NCI-H187 (cell line): ENCODE measurements around the gene EPB41.
"Not testable (repeated sequence)": the region's sequence is repeated elsewhere in the genome, so short reads cannot be mapped to it uniquely, and the experiment has no call there.

Experiments
- DNase-seq, 2 experiments: peaks; one replicate each; lab custom pipeline; 2025; lab: John Stamatoyannopoulos, UW

Gene EPB41

DNA sequence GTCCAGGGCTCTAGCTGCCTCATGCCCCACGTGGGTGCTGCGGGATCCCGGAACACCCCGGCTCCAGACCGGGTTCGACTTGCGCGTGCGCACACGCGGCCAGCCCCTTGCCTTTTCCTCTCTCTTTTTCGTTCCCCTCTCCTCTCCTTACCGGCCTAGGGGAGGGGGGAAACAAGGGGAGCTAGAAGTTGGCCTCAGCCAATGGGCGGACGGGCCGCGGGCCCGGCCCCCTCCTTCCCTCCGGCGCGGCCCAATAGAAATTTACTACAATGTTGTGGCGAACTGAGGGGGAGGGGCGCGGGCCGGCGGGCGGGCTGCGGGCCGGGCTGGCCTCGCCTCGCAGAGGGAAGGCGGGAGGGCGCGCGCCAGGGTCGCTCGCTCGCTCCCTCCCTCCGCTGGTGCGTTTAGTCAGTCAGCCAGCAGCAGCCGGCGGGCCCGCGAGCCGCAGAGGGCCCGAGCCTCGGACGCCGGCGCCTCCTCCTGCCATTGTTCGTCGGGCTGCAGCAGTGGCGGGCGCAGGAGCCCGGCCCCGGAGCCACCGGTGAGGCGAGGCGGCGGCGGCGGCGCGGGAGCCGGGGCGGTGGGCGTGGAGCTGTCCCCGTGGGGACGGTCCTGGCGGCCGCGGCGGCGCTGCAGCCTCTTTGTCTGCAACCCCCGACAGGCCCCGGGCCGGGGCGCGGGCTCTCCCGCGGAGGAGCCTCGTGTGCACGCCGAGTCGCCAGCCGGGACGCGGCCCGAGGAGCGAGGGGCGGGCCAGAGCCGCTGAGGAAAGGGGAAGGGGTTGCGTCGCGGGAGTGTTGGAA, at the start of gene EPB41:
TSS of gene EPB41 (plus strand) at position 342 of the 803 bp plus-strand sequence. CDS start 72,869 bp downstream, outside the sequence.
- peak; percentile 86 to 91 for DNase-seq

DNA sequence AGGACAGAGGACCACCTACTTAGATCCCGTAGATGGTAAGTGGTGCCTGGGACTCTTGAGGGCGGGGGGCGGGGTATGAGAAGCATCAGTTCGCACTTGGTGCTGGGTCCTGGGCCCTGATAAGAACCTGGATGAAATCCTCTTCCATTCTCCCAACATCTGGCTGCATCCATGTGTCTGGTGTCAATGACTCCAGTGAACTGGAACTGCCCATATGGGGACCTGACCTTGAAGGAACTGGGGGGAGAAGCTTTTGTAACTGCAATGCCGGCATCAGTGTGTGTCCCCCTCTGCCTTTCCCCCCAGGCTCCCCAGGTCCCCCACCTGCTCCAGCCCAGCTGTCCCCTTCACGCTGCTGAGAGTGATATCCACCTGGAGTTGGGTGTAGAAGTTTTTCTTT, 49.7 kb upstream of the EPB41 start:
- DNase-seq = no peak

DNA sequence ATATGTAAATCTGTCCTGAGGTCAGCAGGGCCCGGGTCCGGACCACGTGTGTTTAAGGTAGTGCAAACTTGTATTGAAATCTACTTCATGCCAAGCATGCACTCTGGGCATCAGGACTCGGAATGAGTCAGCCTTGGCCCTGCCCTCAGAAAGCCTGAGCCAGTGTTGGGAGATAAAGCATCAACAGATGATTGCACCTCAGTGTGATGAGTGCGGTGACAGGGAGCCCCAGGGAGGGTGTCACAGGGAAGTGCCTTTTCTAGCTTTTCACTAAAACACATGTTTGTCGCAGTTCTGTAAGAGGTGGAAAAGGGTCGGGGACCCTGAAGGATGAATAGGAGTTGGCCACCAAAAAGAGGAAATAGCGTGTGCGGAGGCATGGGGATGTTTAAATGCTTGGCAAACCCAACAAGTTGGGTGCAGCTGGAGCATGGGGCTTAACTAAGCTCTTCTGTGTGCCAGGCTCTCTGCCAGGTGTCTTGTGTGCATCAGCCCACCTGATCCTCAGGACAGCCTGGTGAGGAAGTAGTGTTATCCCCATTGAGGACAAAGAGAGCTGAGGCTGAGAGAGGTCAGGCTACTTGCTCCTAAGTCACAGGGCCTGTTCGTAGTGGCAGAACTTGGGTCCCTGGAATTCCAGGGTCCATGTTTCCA, 48.2 kb upstream of the EPB41 start:
- no peak for DNase-seq

DNA sequence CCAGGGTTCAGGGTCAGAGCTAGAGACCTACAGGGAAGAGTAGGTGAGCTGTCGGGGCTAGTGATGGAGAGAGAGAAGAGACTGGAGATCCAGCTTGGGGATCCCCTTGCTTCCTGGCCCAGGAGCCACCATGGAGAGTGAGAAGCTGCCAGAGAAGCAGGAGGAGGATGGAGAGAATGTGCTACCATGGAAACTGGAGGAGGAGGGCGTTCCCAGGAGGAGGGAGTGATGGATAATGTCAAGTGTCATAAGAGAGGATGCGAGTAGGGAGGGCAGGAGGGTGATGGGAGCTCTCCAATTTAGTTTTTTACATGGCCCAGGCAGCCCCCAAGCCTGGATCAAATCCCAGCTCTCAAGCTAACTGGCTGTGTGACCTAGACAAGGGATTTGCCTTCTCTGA, 46.5 kb upstream of the EPB41 start:
- DNase-seq = no peak

DNA sequence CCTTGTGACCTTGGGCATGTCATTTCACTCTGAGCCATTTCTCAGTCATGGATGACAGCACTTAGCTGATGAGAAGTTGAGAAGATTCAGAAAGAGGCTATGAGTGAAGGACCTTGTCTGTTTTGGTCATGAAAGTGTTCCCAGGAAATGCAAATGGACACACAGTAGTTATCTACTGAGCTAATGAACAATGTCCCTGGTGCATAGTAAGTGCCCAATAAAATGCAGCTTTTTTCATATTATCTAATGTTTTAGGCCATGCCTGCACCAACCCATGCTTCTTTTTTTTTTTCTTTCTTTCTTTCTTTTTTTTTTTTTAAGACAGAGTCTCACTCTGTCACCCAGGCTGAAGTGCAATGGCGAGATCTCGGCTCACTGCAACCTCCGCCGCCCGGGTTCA, 44.4 kb upstream of the EPB41 start:
- DNase-seq = no peak

DNA sequence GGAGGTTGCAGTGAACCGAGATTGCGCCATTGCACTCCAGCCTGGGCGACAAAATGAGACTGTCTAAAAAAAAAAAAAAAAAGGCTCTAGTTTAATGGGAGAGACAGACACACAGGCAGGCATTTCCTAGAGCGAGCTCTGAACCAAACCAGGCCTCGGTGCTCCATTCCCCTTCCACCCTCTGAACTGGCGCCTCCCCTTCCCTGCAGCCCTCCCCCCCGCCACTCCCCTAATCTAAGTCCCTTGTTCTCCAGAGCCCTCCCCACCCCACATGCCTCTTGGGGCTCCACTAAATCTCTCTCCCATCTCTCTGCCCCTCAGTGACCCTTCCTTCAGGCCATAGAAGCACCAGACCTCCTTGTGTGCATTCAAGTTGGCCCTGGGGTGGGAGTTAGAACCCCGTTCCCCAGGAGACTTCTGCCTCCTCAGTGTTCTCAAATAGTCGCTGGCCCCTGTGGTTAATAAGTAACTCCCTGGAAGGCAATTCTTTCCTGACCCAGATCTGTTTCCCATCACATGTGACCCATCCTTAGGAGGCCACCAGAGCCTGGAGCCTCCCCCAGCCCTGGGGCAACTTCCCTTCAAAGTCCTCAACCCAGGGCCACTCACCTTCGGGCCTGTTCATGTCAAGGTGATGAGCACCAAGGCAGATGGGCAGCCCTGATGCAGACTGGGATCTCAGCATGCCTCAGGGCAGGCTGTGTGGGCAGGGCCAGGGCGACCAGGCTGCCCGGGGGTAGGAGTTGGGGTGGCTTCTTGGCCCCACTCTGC, 42.6 kb upstream of the EPB41 start:
- DNase-seq = no peak

DNA sequence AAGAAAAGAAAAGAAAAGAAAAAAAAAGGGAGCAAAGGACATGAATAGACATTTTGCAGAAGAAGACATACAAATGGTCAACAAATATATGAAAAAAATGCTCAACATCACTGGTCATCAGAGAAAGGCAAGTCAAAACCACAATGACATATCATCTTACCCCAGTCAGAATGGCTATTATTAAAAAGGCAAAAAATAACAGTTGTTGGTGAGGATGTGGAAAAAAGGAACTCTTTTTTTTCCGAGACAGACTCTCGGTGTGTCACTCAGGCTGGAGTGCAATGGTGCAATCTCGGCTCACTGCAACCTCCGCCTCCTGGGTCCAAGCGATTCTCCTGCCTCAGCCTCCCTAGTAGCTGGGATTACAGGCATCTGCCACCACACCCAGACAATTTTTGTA, 39.2 kb upstream of the EPB41 start:
- not testable (repeated sequence) for DNase-seq

DNA sequence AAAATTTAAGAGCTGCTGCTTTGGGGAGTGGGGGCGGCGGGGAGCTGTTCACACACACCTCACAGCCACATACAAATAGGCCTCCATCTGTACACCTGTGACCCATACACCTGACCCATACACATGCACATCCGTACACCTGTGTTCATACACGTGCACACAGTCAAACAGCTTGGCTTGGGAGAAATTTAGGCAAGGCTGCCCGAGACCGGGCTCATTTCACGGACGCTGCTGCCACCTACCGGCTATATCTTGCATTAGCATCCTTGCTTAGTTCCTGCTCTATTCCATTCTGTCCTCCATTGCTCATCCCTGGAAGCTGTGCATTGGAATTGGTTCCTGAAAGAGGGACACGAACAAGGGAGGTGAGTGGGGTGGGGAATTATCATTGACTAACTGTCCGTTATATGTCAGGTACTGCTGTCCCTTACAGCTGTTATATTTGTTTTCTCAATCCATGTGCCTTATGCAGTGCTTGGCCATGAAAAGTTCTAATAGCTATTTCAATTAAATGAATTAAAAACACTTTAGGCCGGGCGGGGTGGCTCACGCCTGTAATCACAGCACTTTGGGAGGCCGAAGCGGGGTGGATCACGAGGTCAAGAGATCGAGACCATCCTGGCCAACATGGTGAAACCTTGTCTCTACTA, 37.1 kb upstream of the EPB41 start:
- peak; percentile 47 to 56 for DNase-seq

DNA sequence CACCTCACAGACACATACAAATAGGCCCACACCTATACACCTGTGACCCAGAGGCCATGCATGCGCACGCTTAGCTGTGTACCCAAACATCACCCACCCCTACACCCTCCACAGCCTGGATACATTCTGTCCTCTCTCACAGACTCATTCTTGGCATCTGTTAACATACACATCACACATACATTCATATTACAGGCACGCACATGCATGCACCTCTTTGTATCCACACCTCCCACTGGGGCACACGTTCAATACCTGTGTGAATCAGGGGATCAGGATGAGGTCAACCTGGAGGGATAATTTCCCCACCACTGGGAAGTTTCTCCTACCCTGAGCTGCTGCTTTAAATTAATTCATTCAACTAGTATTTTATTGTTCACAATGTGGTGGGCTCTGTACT, 35.6 kb upstream of the EPB41 start:
- DNase-seq = no peak

DNA sequence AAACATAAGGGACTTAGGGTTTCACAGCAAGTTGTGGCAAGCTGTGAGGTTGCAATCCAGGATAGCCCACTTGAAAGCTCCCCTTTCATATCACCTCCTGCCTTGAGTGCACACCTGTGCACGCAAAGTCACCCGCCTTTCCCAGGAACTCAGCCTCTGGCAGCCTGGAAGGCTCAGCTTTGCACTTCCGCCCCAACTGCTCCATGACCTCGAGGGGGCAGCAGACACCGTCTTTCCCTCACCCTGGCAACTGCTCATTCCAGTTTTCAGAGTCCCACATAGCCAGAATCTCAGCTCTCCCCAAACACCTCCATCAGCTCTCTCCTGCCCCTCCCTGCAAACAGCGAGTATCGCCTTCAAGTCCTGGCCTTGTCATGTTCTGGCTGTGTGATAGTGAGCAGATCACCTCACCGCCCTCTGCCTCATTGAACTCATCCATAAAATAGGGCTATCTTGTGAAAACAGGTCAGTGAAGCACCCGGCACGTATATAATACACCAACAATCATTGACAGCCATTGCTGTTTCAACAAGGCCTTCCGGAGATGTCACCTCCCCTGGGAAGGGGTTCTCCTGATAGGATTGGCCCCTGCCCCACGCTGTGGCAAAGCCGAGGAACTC, 32.2 kb upstream of the EPB41 start:
- DNase-seq = peak; percentile 79 to 84

DNA sequence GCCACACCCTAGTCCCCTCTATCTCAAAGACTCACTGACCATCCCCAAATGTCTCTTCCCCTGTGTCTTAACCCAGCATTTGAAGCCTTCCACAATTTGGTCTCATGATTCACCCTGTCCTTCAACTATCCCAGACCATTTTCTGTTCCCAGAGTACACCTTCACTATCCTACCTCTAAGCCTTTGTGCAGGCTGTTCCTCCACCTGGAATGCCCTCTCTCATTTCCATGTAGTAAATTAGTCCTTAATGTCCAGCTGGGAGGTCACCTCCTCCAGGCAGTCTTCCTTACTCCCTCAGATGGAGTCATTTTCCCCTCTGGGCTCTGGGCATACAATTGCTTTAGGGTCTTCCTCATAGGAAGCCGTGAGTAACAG, 31.1 kb upstream of the EPB41 start:
- no peak for DNase-seq

DNA sequence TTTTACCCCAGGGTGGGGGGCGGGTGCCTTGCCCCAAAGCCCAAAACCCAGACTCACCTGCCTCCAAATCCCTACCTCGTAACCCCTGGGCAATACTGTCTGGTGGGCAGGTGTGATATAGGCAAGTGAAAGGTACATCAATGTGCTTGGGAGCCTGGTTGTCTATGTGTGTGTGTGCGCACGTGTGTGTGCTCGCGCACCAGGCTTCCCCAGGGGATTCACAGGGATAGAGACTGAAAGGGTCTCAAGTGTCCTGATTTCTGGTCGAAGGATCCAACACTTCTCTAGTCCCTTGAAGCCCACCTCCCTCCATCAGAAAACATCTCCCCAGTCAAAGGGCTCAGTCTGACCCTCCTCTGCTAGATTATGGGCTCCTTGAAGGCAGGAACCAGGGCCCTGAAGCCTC, 28.9 kb upstream of the EPB41 start:
- DNase-seq = no peak

DNA sequence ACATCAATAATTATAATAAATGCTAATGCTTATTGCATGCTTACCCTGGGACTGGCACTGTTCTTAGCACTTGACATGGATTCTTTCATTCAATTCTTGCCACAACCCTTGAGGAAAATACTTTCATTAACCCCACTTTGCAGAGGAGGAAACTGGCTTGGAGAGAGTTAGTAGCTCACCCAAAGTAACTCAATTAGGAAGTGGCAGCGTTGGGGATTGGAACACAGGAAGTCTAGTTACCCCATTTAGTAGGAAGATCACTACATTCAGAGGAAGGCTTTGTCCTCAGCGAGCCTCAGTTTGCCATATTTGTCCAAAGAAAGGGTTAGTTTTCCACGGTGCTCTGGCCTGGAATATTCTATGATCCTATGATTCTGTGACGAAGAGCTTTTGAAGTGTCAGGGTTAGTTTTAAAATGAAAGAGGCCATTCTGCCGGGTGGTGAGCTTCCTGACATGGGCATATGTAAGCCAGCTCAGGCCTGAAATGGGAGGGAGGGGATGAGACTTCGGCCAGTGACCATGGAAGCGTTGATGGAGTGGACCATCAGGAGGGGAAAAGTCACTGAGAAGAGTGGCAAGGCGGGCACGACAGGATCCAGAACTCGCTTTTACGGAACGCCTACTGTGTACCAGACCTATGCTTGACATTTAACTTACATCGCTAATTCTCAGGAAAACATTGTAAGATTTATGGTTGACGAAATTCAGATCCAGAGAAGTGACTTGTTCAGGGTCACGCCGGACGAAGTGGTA, 28.2 kb upstream of the EPB41 start:
- no peak for DNase-seq

DNA sequence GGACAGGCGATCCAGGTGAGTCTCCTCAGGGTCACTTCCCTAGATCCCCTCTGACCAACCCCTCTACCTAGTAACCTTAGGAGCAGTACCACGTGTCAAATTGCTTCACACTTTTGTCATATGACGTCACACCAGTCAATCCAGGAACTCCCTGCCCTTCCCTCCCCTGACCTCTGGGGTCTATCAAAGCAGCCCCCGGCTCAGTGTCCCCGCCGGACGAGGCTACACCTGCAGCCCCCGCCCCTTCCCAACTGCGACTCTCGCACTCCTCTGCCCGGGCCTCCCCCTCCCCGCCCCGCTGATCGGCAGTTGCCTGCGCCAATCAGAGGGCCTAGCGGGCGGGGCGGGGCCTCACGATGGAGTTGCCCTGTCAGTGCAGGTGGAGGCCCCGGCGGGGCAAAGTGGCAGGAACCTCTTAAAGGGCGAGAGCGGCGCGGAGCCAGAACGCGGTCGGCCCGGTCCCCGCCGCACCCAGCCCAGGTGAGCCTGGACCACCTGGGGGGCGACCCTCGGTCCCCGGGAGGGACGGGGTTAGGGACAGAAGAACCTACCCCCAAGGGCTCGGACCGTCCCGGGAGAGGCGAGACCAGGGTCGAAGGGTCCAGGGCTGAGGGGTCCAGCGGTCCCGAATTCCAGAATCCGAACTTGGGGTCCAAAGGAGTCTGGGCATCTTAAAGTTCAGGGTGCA, 27.5 kb upstream of the EPB41 start:
- peak; percentile 65 to 77 for DNase-seq

DNA sequence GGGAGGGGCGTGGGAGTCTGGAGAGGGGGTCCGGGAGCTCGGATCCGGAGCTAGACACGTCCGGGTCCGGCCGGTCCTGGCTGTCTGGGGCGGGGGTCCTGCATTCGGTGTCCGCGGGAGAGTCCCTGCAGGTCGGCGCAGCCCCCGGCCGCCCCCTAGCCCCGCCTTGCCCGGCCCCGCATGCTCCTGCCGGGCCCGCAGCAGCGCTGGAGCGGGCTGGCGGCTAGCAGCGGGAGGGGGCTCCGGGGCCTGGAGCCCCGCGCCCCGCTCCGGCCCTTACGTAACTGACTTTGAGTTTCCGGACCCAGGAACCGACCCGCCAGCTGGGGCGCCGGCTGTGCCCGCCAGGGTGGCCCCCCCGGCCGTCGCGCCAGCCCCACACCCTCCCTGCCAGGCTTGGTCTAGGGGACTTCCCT, 26.9 kb upstream of the EPB41 start:
- no peak for DNase-seq

DNA sequence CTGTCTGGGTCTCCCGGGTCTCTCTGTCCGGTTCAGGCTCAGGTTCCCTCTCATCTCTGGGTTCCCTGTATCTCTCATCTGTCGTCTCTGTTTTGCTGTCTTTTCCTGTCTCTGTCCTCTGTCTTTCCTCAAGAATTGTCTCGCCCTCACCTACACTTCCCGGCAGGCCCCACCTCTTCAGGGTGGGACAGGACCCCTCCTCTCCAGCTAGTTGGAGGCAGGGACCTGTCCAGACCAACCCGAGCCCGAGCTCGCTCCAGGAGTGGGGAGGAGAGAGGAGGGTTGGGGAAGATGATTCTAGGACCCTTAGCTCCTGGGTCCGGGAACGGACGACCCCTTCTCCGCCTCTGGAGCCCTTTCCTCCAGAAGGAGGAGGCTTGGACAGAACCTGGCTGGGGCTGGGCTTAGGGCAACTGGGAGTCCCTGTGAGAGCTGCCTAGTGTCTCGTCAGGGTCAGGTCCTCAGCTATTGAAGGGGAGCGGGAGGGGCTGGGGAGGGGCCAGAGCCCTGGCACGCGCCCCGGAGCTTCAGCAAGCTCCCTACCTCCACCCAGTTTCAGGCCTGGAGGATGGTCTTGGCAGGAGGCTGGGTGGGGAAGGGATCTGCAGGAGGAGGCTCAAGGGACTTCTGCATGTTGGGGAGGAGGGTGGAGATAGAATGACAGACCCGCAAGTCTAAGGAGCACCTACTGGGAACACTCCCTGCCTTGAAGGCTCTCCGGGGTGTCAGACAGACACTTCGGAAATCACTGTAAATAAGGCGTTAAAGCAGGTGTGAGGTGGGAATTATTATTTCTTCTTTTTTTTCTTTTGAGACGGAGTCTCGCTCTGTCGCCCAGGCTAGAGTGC, 26.3 kb upstream of the EPB41 start:
- DNase-seq = no peak

DNA sequence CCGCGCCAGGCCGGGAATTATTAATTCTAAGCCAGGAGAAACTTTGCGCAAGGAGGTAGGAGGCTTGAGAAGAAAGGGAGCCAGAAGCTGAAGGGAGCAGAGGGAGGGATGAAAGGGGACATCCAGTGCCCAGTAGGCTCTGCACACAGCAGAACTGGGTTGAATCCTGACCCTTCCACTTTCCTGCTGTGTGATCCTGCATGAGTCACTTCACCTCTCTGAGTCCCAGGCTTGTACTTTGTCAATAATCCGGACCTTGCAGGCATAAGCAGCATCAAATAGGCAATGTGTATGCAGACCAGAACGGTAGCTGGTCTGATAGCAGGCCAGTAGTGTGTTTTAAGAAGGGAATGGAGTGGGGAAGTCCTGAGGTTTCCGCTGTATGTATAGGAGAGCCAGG, 25.5 kb upstream of the EPB41 start:
- no peak for DNase-seq

DNA sequence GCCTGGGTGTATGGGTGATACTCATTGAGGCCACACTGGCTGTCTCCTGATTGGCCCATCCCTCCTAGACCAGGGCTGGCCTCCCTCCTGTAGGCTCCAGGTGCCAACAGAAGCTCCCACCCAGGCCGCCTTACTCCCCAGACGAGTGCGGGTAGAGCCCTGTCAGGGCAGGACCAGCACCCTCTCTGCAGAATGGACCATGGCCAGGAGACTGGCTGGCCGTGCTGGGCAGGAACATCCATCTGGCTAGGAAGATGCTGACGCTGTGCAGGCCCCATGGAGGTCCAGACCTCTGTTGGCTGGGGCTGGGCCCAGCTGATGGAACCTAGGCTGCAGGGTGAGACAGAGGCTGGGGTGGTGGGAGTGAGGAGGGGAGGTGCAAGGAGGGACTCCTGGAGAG, 25.0 kb upstream of the EPB41 start:
- DNase-seq = no peak

DNA sequence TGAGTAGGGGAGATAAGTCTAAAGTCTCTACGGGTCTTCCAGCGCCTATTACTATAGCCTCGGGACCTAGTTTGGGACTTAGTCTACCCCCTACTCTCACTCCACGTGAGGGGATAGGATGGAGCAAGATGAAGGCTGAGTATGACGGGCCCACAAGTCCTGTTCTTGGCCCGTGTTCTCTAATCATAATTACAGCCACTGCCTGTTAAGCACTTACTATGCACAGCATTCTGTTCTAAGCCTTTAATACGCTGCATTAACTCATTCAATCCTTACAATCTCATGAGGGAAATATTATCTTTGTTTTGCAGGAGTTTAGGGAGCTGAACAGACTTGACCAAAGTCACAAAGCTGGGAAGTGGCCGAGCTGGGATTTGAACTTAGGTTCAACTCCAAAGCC, 23.9 kb upstream of the EPB41 start:
- no peak for DNase-seq

DNA sequence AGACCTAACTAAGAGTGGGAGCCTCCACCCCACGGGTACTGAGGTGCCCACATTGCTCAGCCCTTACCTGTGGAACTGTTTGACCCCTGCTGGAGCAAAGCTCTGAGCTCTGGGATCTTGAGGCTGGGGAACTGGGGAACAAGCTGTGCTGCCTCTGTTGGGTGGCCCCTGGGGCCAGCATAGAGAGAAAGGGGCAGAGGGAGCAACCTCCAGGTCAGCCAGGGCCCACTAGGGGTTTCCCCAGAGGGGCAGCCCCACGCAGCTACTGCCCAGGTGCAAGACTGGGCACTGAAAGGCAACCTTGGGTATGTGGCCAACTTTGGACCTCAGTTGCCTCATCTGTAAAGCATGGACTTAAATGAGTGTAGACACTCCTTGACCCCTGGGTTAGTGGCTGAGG, 23.5 kb upstream of the EPB41 start:
- DNase-seq = no peak
